Right lobe of liver (tissue), 6 donors: Measurements from ENCODE around the gene PCDHA6. TPM values are rescaled to one million over a fixed set of nuclear protein-coding genes. Genes with fewer than 3 reads are reported as not detected.
"Not testable (repeated sequence)": the region's sequence is repeated elsewhere in the genome, so short reads cannot be mapped to it uniquely, and the experiment has no call there.

Experiments
- ATAC-seq, 4 donors: fragments of 200-7000 bp; cut with Tn5 transposase; one replicate each; pipeline ENCODE4 v1.9.1; 2020; ENCODE audit warnings: mild to moderate bottlenecking in 4 of 4, moderate library complexity in 4 of 4
- DNase-seq, 3 donors: peaks; one replicate each; pipeline ENCODE4 v3.0.0-alpha.2; 2020
- H3K27ac ChIP-seq, 3 donors: fragments of 200-600 bp; one replicate each; pipeline ENCODE4 v1.8.0; 2022
- H3K27me3 ChIP-seq, 2 donors: fragments of 200-600 bp; one replicate each; pipeline ENCODE4 v1.8.0; 2022
- H3K36me3 ChIP-seq, 4 donors: fragments of 200-600 bp; sonication (generic) in 1 of 4; one replicate each; pipeline versions ENCODE4 v1.5.1 to v1.8.0; 2017 to 2022; ENCODE audit warnings: control low read depth in 1 of 4
- H3K4me1 ChIP-seq, 4 donors: fragments of 200-600 bp; sonication (generic) in 1 of 4; one replicate each; pipeline versions ENCODE4 v1.5.1 to v1.8.0; 2017 to 2022; ENCODE audit warnings: control low read depth in 1 of 4
- H3K4me3 ChIP-seq, 3 donors: fragments of 200-600 bp; one replicate each; pipeline ENCODE4 v1.8.0; 2022
- H3K9me3 ChIP-seq, 4 donors: fragments of 200-600 bp; sonication (generic) in 1 of 4; one replicate each; pipeline versions ENCODE4 v1.5.1 to v1.8.0; 2017 to 2022; ENCODE audit warnings: control low read depth in 1 of 4
- POLR2A ChIP-seq: fragments of 450-650 bp; IDR thresholded peaks from one replicate; pipeline ENCODE4 v1.6.1; 2017; ENCODE audit warnings: antibody characterized with exemption, mild to moderate bottlenecking
- WGBS: methylation state at CpG from one replicate; pipeline ENCODE4 v1.1.6; 2018; ENCODE audit warnings: low coverage, low lambda C conversion rate; ENCODE audit not compliant: insufficient coverage; ENCODE audit errors: missing lambda C conversion rate; 5-methylcytosine and 5-hydroxymethylcytosine counted together
- intact Hi-C, 2 donors: fragments of 100-400 bp; cut with DNase I; formaldehyde crosslinking; loops; one replicate each; pipeline versions ENCODE4 v1.11.2 to v1.14.1; 2022
- total RNA-seq, 6 experiments: library from RNA; depleted of rRNA in 2 of 6; stranded (reverse); fragments of >200 nt in 2 of 6; fragmentation: NEBNext Ultra II Directional in 3 of 6; extraction: Animal tissue kit (Norgen Biotek cat#: 25700) in 3 of 6; gene quantifications; one replicate each; pipeline versions ENCODE4 v1.1.0 to v1.2.4, GENCODE V29; 2016 to 2023
- TF ChIP-seq, protein P1 (sequence below), 4 donors: fragments of 200-600 bp in 3 of 4; fragments of 450-650 bp in 1 of 4; IDR thresholded peaks; one replicate each; pipeline versions ENCODE4 v1.5.1 to v1.8.0; 2016 to 2022; ENCODE audit warnings: antibody characterized with exemption in 4 of 4, mild to moderate bottlenecking in 2 of 4
- donor health status: DM: no; HTN: yes; CAD: no.
- donor health status: DM: no; HTN: no; CAD: no.
- donor health status: DM: no; HTN: no; CAD: no.
- donor health status: DM: no; HTN: yes; CAD: no.
- donor health status: DM: no; HTN: yes; CAD: no.

Gene PCDHA6
- total RNA-seq, 6 experiments from 2014 or later = 0.12 TPM; not detected in 5

DNA sequence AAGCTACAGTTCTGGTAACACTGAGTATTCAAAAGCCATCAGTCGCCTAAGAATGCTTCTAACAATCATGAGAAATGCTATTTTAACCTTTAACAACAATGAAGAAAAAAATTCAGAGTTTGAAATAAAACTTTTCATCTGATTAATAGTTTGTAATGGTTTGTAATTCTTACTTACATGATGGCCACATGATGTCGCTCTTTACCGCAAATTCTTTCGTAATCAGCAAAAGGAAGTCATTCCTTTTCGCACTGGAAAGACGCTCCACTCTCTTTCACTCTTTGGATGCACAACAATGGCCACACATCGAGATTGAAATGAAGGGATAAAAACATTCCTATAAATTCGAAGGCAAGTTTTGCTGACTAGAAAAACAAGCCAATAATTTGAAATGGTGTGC is 6.2 kb downstream of the PCDHA6 start, which contains the start of gene PCDHA7:
Gene PCDHA7, plus strand, starts transcription at position 277 of the 400 bp plus-strand sequence. Its CDS starts 115 bp downstream, at position 392.
- TF ChIP-seq, protein P1, sequence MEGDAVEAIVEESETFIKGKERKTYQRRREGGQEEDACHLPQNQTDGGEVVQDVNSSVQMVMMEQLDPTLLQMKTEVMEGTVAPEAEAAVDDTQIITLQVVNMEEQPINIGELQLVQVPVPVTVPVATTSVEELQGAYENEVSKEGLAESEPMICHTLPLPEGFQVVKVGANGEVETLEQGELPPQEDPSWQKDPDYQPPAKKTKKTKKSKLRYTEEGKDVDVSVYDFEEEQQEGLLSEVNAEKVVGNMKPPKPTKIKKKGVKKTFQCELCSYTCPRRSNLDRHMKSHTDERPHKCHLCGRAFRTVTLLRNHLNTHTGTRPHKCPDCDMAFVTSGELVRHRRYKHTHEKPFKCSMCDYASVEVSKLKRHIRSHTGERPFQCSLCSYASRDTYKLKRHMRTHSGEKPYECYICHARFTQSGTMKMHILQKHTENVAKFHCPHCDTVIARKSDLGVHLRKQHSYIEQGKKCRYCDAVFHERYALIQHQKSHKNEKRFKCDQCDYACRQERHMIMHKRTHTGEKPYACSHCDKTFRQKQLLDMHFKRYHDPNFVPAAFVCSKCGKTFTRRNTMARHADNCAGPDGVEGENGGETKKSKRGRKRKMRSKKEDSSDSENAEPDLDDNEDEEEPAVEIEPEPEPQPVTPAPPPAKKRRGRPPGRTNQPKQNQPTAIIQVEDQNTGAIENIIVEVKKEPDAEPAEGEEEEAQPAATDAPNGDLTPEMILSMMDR (IDR thresholded peaks at IDR 0.05) = peak in 1 of 4 donors; percentile 20
- TF ChIP-seq POLR2A = no peak
- no peak within 1 kb of the TSS for H3K27ac ChIP-seq
- no peaks in the 10 kb centered on the region for H3K9me3 ChIP-seq
- intact Hi-C loops = no loop called here
- H3K27me3 ChIP-seq = peaks cover 0 to 3% of the 10 kb centered on the region in 2 donors
- no peaks in the 10 kb centered on the region for H3K36me3 ChIP-seq
- H3K4me1 ChIP-seq = no peaks in the 10 kb centered on the region
- DNase-seq (no peak), ATAC-seq (no peak)
- WGBS = 6% methylated on average over 8 of the region's 8 CpGs
- H3K4me3 ChIP-seq = no peak within 1 kb of the TSS

DNA sequence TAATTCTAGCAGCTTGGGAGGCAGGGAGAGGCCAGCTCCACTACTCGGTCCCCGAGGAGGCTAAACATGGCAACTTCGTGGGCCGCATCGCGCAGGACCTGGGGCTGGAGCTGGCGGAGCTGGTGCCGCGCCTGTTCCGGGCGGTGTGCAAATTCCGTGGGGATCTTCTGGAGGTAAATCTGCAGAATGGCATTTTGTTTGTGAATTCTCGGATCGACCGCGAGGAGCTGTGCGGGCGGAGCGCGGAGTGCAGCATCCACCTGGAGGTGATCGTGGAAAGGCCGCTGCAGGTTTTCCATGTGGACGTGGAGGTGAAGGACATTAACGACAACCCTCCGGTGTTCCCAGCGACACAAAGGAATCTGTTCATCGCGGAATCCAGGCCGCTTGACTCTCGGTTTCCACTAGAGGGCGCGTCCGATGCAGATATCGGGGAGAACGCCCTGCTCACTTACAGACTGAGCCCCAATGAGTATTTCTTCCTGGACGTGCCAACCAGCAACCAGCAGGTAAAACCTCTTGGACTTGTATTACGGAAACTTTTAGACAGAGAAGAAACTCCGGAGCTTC is 6.8 kb downstream of the PCDHA6 start:
- ATAC-seq, H3K27me3 ChIP-seq, intact Hi-C loops, H3K9me3 ChIP-seq, H3K4me1 ChIP-seq, H3K36me3 ChIP-seq, DNase-seq, H3K4me3 ChIP-seq, H3K27ac ChIP-seq: not testable (repeated sequence)
- 11% methylated on average over 9 of the region's 38 CpGs for WGBS

DNA sequence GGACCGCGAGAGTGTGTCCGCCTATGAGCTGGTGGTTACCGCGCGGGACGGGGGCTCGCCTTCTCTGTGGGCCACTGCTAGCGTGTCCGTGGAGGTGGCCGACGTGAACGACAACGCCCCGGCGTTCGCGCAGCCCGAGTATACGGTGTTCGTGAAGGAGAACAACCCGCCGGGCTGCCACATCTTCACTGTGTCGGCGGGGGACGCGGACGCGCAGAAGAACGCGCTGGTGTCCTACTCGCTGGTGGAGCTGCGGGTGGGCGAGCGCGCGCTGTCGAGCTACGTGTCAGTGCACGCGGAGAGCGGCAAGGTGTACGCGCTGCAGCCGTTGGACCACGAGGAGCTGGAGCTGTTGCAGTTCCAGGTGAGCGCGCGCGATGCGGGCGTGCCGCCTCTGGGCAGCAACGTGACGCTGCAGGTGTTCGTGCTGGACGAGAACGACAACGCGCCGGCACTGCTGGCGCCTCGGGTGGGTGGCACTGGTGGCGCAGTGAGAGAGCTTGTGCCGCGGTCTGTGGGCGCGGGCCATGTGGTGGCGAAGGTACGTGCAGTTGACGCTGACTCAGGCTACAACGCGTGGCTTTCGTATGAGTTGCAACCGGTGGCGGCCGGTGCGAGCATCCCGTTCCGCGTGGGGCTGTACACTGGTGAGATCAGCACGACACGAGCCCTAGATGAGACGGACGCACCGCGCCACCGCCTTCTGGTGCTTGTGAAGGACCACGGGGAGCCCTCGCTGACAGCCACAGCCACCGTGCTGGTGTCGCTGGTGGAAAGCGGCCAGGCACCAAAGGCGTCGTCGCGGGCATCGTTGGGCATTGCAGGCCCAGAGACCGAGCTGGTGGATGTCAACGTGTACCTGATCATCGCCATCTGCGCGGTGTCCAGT is 8.1 kb downstream of the PCDHA6 start:
- no peak for TF ChIP-seq POLR2A
- TF ChIP-seq, protein P1 (IDR thresholded peaks at IDR 0.05) = no peak
- intact Hi-C loops = no loop called here
- Histone ChIP-seq H3K27me3 (peaks cover 0 to 2% of the 10 kb centered on the region in 2 donors), H3K36me3 (no peaks in the 10 kb centered on the region), H3K4me3 (no peak overlapping the region), H3K27ac (no peak overlapping the region), H3K4me1 (no peaks in the 10 kb centered on the region), H3K9me3 (no peaks in the 10 kb centered on the region)
- WGBS = 27% methylated on average over 5 of the region's 103 CpGs
- DNase-seq (no peak), ATAC-seq (no peak)

DNA sequence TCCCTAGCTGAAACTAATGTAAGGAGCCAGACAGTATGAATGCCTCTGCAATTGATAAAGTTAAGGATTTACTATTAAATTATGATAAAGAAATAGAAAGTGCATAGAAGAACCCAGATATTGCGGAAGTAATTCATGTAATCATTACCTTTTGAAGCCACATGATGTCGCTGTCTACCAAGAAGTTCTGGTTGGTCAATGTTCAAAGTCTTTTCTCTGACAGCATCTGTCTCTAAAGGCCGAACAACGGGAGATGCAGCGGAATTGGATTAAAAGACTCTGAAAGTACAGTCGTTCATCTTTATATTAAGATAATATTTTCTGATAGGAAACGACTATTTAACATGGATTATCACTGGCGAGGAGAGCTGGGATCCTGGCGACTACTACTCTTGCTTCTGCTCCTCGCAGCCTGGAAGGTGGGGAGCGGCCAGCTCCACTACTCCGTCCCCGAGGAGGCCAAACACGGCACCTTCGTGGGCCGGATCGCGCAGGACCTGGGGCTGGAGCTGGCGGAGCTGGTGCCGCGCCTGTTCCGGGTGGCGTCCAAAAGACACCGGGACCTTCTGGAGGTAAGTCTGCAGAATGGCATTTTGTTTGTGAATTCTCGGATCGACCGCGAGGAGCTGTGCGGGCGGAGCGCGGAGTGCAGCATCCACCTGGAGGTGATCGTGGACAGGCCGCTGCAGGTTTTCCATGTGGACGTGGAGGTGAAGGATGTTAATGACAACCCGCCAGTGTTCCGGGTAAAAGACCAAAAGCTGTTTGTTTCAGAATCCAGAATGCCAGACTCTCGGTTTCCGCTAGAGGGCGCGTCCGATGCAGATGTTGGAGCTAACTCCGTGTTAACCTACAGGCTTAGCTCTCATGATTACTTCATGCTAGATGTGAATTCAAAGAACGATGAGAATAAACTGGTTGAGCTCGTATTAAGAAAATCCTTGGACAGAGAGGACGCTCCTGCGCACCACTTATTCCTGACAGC is 13.5 kb downstream of the PCDHA6 start, which contains the start of gene PCDHA8:
Gene PCDHA8, plus strand, starts transcription at position 210 of the 985 bp plus-strand sequence. Its CDS starts 135 bp downstream, at position 345.
- intact Hi-C loops = no loop called here

More for the DNA sequence above, 13.5 kb downstream of the PCDHA6 start, which contains the start of gene PCDHA8:
- H3K36me3 ChIP-seq = no peaks in the 10 kb centered on the region
- no peaks in the 10 kb centered on the region for H3K4me1 ChIP-seq
- H3K9me3 ChIP-seq = no peaks in the 10 kb centered on the region
- TF ChIP-seq, protein P1 (IDR thresholded peaks at IDR 0.05) = peak in 1 of 4 donors; percentile 15
- no peak for TF ChIP-seq POLR2A
- ATAC-seq = no peak
- DNase-seq = no peak
- WGBS = 20% methylated on average over 28 of the region's 47 CpGs
- H3K27ac ChIP-seq = no peak within 1 kb of the TSS
- H3K27me3 ChIP-seq = no peaks in the 10 kb centered on the region
- H3K4me3 ChIP-seq = no peak within 1 kb of the TSS
